Activated CD4-positive, alpha-beta T cell treated with anti-CD3 and anti-CD28 coated beads, Interleukin-2, amount 50 U/mL, for 16 hours (primary cell): ENCODE data around the gene COL4A1.

ENCODE experiments used
- DNase-seq: peaks from one replicate; pipeline ENCODE4 v3.0.0-alpha.2; 2020

Gene COL4A1

DNA sequence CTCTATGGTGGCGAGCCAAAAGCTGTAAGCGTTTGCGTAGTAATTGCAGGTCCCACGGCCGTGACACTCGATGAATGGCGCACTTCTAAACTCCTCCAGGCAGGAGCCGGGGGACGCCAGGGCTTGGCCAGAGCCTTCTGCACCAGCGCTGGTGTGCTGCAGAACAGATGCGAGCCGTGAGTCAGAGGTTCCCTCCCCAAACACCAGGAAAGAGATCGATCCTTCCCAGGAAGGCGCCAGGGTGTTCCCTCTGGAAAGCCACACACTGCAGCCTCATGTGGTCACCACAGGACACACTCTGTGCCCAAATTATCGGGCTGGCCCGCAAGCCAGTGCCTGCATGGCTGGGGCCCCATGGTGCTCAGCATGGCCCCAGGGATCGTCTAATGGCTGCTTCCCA, 154.6 kb downstream of the COL4A1 start:
- no peak for DNase-seq

- DNase-seq = no peak
Observed at GRCh38 chr13:110151462-110151861, 155.5 kb downstream of the COL4A1 start.

DNA sequence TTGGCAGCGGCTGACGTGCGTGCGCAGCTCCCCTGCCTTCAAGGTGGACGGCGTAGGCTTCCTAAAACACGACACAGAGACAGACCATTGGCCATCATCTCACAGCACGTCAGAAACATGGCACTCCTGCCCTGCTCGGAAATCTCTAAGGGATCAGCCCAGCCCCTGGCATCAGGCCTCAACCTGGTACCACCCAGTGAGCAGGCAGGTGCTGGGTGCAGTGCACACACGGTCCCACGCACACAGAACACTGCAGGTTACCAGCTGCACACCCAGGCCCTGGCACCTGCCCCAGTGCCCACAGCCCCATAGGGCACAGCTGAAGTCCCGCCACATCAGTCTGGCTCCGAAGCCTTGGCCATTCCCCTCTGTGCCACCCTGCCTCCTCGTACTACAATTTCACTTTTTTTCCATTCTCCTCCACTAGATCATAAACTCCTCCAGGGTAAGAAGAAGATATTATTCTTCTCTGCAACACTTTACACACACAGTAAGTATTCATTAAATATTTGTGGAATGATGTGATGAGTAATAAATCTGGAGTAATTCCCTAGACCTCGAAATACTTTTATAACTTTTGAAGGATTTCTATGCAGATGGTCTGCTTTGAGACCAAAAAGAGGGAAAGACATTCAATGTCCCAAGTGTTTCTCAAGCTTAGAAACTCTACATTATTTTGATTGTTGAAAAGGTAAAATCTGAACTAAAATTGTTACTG, 156.4 kb downstream of the COL4A1 start:
- no peak for DNase-seq

DNA sequence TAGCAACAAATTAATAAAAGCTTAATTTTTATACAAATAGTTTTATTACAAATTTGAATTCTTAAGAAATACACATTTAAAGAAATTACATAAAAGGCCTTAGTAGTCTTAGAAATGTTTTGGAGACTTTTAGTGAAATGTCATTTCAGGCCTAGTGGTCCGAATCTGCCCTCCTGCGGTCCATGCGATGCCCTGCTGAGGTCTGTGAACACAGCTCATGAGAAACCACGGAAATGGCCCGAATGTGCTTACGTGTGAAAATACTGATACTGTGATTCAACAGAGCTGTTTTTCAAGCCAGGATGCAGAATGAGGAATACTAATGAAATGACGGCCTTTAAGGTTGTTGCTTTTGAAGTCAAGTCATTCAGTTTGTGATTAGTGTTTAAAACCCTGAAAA, 157.9 kb downstream of the COL4A1 start:
- no peak for DNase-seq

DNA sequence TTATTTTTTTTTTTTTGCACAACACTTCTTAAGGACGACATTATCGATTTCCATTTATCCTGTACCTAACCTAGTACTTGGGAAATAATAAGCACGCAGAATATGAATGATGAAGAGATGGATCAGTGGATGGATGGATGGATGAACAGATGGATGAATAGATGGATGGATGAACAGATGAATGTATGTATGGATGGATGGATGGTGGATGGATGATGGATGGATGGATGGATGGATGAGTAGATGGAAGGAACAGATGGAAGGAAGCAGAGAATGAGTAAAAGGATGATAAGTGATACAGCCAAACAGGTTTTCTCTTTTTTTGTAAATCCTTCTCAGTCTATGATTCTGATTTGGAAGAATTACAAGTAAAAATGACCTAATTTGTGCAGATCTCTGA, 166.9 kb downstream of the COL4A1 start:
- no peak for DNase-seq

DNA sequence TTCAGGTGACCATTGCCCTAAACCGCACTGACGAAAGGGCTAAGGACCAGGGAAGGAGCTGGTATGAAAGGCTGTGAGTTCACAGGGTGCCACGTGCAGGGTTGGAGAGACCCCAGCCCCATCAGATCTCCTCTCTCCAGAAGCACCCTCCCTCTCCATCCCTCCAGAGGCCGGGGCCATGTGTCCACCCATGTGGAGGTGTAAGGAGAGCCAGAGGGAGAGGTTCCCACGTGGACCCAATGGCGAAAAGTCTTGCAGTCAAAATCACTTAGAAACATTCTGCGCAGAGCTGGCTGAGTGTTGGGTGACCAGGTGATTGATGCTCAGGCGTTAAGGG, 168.3 kb downstream of the COL4A1 start:
- no peak for DNase-seq

GRCh38 chr13:110138010-110138699, 168.8 kb downstream of the COL4A1 start:
- peak; percentile 73 for DNase-seq

DNA sequence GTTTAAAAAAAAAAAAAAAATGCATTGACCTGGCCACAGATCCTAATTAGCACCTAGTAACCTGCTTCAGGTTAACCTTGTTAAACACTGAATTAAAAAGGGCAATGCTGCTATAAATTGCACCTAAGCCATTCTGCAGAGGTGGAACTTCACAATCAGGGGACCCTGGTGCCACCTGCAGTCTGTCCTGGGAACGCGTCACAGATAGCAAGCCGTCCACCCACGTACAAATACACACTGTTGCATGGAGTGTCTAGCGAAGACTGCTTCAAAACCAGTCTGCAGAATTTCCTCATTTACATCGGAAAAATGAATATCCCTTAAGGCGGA, 169.3 kb downstream of the COL4A1 start:
- peak; percentile 38 for DNase-seq

DNA sequence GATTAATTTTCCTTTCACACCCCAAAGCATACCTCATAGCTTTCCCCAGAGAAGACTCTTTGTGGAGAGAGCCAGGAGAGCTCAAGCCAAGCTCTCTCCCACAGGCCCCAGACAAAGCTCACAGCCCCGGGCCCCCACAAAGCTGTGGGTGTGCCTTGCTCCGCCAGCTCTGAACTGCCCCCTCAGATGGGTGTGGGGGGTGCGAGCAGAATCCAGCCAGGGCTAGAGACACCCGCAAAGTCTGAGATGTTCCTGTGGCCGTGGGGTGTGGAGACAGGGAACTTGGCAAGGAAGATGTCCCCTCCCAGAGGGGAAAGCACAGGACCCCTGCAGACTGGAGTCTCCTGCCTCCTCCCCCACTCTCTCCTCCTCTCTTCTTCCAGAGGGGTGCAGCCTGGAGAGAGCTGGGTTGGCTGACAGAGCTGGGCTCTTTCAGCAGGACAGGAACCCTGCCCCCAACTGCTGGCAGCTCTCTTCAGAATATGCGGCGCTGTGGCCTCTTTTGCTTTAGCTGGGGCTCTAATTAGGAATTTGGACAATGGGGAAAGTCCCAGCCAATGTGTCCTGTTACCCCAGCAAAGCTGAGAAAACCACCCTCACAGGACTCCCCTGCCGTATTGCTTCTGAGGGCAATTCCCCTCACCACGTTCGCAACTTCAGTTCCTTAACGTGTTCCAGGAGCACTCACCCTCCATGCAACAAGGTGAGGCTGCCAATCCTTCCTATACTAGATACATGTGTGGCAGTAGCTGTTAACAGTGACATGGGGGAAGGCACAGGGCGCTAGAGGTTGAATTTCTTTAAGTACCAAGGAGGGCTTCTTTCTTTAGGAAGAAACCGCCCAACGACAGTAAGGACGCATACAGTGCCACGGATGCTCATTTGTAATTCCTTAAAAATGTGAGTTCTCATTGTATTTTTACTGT, 170.0 kb downstream of the COL4A1 start:
- DNase-seq = no peak

GRCh38 chr13:110135977-110136597, 170.9 kb downstream of the COL4A1 start:
- DNase-seq = no peak

GRCh38 chr13:110134801-110135200, 172.2 kb downstream of the COL4A1 start:
- no peak for DNase-seq

DNA sequence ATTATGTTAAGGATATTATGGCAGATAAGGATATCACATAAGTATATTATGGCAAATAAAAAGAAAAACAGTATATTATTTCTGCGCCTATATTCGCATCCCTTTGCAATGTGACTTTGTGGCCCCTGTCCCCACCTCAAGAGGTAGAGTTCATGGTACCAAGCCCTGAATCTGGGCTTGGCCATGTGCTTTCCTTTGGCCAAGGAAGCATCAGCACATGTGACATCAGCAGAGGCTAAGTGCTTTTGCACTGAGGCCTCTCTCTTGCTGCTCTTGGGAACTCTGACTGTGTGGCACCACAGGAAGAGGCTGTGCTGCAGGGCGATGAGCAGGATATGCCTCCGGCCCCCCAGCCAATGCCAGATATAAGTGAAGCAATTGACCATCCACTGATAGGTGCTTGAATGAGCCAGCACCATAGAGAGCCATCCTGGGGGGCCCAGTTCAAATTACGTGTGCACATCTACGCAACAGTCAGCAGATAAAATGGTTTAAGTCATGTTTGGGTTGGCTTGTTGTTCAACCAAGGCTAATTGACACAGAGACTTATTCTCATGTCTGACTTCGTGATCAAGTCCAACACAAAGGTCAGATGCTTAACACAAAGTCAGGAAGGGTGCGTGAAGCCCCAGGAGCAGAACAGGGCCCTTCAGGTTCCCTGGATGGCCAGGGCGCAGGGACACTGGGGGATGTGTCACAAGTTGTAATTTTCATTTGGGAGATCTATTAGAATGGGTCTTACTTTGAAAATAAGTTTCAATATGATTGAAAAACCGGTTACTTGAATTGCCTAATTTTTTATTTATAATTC, 173.3 kb downstream of the COL4A1 start:
- no peak for DNase-seq

GRCh38 chr13:110132225-110132982, 174.6 kb downstream of the COL4A1 start:
- DNase-seq = no peak

- DNase-seq = no peak
Observed at GRCh38 chr13:110131424-110131823, 175.5 kb downstream of the COL4A1 start.

DNA sequence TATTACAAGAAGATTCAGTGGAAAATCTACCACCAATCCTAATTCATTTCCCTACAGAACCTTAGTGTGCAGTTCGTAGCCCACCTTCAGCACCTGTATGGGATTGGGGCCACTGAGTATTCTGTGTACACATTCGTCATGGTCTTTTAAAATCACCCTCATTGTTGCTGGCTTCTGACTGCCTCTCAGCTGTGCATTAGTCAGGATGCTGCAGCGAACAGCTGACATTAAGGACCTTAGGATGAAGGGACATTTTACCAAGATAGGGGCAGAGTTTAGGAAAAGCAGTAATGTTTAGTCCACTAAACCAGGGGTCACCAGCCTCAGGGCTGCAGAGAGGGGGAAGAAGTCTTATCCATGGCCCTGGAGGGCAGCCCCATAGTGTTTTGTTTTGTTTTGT, 176.5 kb downstream of the COL4A1 start:
- no peak for DNase-seq

GRCh38 chr13:110129539-110130186, 177.3 kb downstream of the COL4A1 start:
- DNase-seq = no peak

DNA sequence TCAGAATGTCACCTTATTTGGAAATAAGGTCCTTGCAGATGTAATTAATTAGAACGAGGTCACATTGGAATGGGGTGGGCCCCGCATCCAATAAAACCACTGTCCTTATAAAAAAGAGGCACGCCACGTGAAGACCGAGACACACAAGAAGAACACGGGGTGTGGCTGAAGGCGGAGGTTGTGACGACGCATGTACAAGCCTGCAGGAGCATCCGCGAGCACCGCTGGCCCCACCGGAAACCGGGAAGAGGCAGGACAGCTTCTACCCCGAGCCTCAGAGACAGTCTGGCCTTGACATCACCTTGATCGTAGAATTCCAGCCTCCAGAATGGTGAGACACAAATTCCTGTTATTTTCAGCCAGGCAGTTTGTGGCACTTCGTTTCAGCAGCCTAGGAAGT, 177.9 kb downstream of the COL4A1 start:
- no peak for DNase-seq

DNA sequence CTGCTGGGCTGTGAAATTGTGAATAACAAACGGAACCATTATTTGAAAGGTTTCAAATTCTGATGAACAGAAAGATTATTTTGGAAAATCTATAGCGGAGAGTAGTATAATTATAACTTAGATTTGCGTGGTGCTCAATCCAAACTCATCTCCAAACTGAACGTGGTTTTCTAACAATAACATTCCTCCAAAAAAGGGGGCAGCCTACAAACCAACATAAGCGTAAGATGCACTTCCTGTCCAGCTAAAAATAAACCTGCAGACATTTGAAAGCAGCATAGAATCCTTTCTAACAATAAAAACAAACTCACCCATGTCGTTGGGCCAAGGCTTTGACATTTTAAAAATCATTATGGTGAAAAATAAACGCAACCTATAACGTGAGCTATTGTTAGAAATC, 178.4 kb downstream of the COL4A1 start:
- DNase-seq = no peak

GRCh38 chr13:110127986-110128511, 178.9 kb downstream of the COL4A1 start:
- DNase-seq = no peak

GRCh38 chr13:110126391-110126961, 180.5 kb downstream of the COL4A1 start:
- no peak for DNase-seq
